Ishikawa (cell line): ENCODE results near the gene TRIM9.

Experiments used
- CEBPB ChIP-seq: IDR thresholded peaks from 2 replicates; pipeline ENCODE4 v1.6.1; 2012
- YY1 ChIP-seq: IDR thresholded peaks from 2 replicates; pipeline ENCODE4 v1.6.1; 2012; ENCODE audit warnings: low read depth
- TF ChIP-seq, protein P1 (sequence below): IDR thresholded peaks from 2 replicates; pipeline ENCODE4 v1.6.1; 2012
- TF ChIP-seq, protein P2 (sequence below): IDR thresholded peaks from 2 replicates; pipeline ENCODE4 v1.6.1; 2012; ENCODE audit warnings: low read depth, mild to moderate bottlenecking

DNA sequence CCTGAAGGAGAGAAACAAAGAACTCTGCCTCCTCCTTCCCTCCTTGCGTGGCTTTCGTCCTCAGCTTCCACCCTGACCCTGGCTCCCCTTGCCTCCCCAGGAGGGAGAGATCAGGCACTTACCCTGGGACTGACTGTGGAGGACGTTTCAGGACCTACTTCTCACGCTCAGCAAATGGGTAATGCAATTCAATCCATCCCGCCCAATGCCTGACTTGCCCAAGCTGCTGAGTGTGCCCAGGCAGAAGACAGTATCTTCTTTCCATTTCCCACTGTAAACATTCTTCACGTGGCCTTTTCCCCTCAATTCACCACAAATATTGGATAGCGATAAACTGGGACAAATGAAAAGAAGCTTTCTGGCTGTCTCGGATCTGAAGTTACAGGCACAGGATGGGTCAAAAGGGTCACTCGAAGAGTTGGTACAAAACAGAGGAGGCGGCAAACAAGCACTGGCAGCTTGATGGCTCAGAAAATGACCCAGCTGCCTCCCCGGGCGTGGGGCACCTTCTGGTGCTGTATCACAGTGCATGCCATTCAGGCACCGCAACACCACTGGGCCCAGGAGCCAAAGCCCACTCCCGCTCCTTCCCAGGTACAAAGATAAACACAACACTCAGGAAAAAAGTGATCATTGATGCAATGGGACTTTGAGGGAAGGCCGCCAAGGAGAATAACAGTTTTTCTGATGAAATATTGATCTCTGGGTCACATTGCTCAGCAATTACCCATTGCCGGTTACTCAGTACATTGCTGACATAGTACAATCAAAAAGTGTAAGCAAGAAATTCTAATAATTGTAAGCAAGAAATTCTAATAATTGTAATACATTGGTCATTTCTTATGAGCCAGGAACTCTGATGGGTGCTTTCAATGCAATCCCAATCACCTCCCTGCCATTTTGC, 65.8 kb downstream of the TRIM9 start:
- TF ChIP-seq CEBPB = no peak
- TF ChIP-seq, protein P1, sequence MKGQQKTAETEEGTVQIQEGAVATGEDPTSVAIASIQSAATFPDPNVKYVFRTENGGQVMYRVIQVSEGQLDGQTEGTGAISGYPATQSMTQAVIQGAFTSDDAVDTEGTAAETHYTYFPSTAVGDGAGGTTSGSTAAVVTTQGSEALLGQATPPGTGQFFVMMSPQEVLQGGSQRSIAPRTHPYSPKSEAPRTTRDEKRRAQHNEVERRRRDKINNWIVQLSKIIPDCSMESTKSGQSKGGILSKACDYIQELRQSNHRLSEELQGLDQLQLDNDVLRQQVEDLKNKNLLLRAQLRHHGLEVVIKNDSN = no peak
- TF ChIP-seq YY1 = no peak
- TF ChIP-seq, protein P2, sequence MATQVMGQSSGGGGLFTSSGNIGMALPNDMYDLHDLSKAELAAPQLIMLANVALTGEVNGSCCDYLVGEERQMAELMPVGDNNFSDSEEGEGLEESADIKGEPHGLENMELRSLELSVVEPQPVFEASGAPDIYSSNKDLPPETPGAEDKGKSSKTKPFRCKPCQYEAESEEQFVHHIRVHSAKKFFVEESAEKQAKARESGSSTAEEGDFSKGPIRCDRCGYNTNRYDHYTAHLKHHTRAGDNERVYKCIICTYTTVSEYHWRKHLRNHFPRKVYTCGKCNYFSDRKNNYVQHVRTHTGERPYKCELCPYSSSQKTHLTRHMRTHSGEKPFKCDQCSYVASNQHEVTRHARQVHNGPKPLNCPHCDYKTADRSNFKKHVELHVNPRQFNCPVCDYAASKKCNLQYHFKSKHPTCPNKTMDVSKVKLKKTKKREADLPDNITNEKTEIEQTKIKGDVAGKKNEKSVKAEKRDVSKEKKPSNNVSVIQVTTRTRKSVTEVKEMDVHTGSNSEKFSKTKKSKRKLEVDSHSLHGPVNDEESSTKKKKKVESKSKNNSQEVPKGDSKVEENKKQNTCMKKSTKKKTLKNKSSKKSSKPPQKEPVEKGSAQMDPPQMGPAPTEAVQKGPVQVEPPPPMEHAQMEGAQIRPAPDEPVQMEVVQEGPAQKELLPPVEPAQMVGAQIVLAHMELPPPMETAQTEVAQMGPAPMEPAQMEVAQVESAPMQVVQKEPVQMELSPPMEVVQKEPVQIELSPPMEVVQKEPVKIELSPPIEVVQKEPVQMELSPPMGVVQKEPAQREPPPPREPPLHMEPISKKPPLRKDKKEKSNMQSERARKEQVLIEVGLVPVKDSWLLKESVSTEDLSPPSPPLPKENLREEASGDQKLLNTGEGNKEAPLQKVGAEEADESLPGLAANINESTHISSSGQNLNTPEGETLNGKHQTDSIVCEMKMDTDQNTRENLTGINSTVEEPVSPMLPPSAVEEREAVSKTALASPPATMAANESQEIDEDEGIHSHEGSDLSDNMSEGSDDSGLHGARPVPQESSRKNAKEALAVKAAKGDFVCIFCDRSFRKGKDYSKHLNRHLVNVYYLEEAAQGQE = no peak
